Testis (tissue), 3 donors: ENCODE measurements around the gene RAB21. TPM values are rescaled to one million over a fixed set of nuclear protein-coding genes. Genes with fewer than 3 reads are reported as not detected.
A peak's percentile ranks its signal among the peaks of the same experiment; 100 is the strongest.

ENCODE experiments used
- DNase-seq: peaks from one replicate; pipeline ENCODE4 v3.0.0-alpha.2; 2019
- H3K27ac ChIP-seq, 2 donors: fragments of 200-600 bp; sonication (generic); one replicate each; pipeline ENCODE4 v1.5.1; 2019
- H3K27me3 ChIP-seq: fragments of 200-600 bp; sonication (generic); one replicate; pipeline ENCODE4 v1.5.1; 2019
- H3K36me3 ChIP-seq: fragments of 200-600 bp; sonication (generic); one replicate; pipeline ENCODE4 v1.5.1; 2017; ENCODE audit warnings: low read depth; ENCODE audit errors: missing control alignments
- H3K4me1 ChIP-seq: fragments of 200-600 bp; sonication (generic); one replicate; pipeline ENCODE4 v1.5.1; 2019
- H3K4me3 ChIP-seq, 2 donors: fragments of 200-600 bp; sonication (generic); one replicate each; pipeline ENCODE4 v1.5.1; 2017 to 2019
- H3K9me3 ChIP-seq: fragments of 200-600 bp; sonication (generic); one replicate; pipeline ENCODE4 v1.5.1; 2017
- CTCF ChIP-seq, 3 experiments: fragments of 450-650 bp in 2 of 3; fragments of 200-600 bp in 1 of 3; sonication (generic) in 1 of 3; IDR thresholded peaks; one replicate each; pipeline ENCODE4 v1.5.1; 2016 to 2019; ENCODE audit warnings: antibody characterized with exemption in 3 of 3, mild to moderate bottlenecking in 2 of 3, moderate library complexity in 1 of 3
- POLR2A ChIP-seq: fragments of 450-650 bp; IDR thresholded peaks from one replicate; pipeline ENCODE4 v1.6.1; 2017; ENCODE audit warnings: antibody characterized with exemption, mild to moderate bottlenecking, moderate library complexity
- WGBS, 2 donors: methylation state at CpG; one replicate each; pipeline ENCODE4 v1.1.5; 2018; 5-methylcytosine and 5-hydroxymethylcytosine counted together
- intact Hi-C: fragments of 100-400 bp; cut with DNase I; formaldehyde crosslinking; loops from one replicate; pipeline ENCODE4 v1.15.1; 2023; ENCODE audit warnings: low total_unique reads
- polyA plus RNA-seq: library from polyadenylated mRNA; stranded (reverse); fragments of 350-450 nt; fragmentation: Illumina TruSeq; extraction: RNeasy Lipid Tissue Mini Kit (QIAGEN cat#74804); gene quantifications from one replicate; pipeline ENCODE4 v1.2.3, GENCODE V29; 2014; ENCODE audit warnings: low read depth, low replicate concordance; ENCODE audit not compliant: insufficient read depth
- total RNA-seq, 2 donors: library from RNA; depleted of rRNA; stranded (reverse); fragments of >200 nt; gene quantifications; one replicate each; pipeline ENCODE4 v1.2.3, GENCODE V29; 2016

Gene RAB21
- total and polyA plus RNA-seq, 3 donors from 2014 or later: 13.3 to 56.9 (median 27.1) TPM

GRCh38 chr12:71742998-71743397, 11.7 kb upstream of the RAB21 start:
- no peak overlapping the region for H3K27ac ChIP-seq
- H3K36me3 ChIP-seq: no peaks in the 10 kb centered on the region
- no peak for DNase-seq
- TF ChIP-seq CTCF (IDR thresholded peaks at IDR 0.05): no peak
- TF ChIP-seq POLR2A: no peak
- WGBS, 2 donors: 38 to 47% methylated on average over 1 of the region's 1 CpG
- no peak overlapping the region for H3K4me3 ChIP-seq
- H3K27me3 ChIP-seq: no peaks in the 10 kb centered on the region
- intact Hi-C loops: loop anchor here (10.0 kb wide), 1 partner anchor 328 kb away; no protein-coding TSS in a partner anchor
- no peaks in the 10 kb centered on the region for H3K4me1 ChIP-seq
- no peaks in the 10 kb centered on the region for H3K9me3 ChIP-seq

- no peak for DNase-seq
Measured at GRCh38 chr12:71744522-71745300, 10.0 kb upstream of the RAB21 start.

GRCh38 chr12:71746974-71747611, 7.6 kb upstream of the RAB21 start:
- peak; percentile 54 to 62 (median 58) for TF ChIP-seq CTCF (IDR thresholded peaks at IDR 0.05)
- no peak for TF ChIP-seq POLR2A
- Histone ChIP-seq H3K4me3 (no peak overlapping the region), H3K9me3 (no peaks in the 10 kb centered on the region), H3K27ac (no peak overlapping the region), H3K27me3 (no peaks in the 10 kb centered on the region), H3K36me3 (no peaks in the 10 kb centered on the region), H3K4me1 (no peaks in the 10 kb centered on the region)
- peak; percentile 23 for DNase-seq
- intact Hi-C loops: loop anchor here (10.0 kb wide), 1 partner anchor 332 kb away; no protein-coding TSS in a partner anchor
- 43 to 47% methylated on average over 4 of the region's 4 CpGs for WGBS, 2 donors

More at GRCh38 chr12:71744522-71745300, 10.0 kb upstream of the RAB21 start:
- H3K36me3 ChIP-seq: no peaks in the 10 kb centered on the region
- no peaks in the 10 kb centered on the region for H3K4me1 ChIP-seq
- H3K9me3 ChIP-seq: no peaks in the 10 kb centered on the region
- TF ChIP-seq CTCF (IDR thresholded peaks at IDR 0.05): no peak
- TF ChIP-seq POLR2A: no peak
- intact Hi-C loops: loop anchor here (10.0 kb wide), 1 partner anchor 330 kb away; no protein-coding TSS in a partner anchor
- no peak overlapping the region for H3K27ac ChIP-seq
- H3K4me3 ChIP-seq: no peak overlapping the region
- WGBS, 2 donors: 83 to 86% methylated on average over 5 of the region's 5 CpGs
- H3K27me3 ChIP-seq: no peaks in the 10 kb centered on the region

GRCh38 chr12:71748081-71748850, 6.4 kb upstream of the RAB21 start:
- no peaks in the 10 kb centered on the region for H3K36me3 ChIP-seq
- no peak for DNase-seq
- H3K4me3 ChIP-seq: no peak overlapping the region
- H3K27ac ChIP-seq: no peak overlapping the region
- TF ChIP-seq CTCF (IDR thresholded peaks at IDR 0.05) (no peak), POLR2A (no peak)
- intact Hi-C loops: loop anchor here (10.0 kb wide), 1 partner anchor 333 kb away; no protein-coding TSS in a partner anchor
- no peaks in the 10 kb centered on the region for H3K27me3 ChIP-seq
- WGBS, 2 donors: 49 to 54% methylated on average over 5 of the region's 5 CpGs
- no peaks in the 10 kb centered on the region for H3K4me1 ChIP-seq
- H3K9me3 ChIP-seq: no peaks in the 10 kb centered on the region
